H9 (cell line): ENCODE results near the gene SLC30A9. TPM values are rescaled to one million over a fixed set of nuclear protein-coding genes. Genes with fewer than 3 reads are reported as not detected.

Experiments used
- DNase-seq: peaks from one replicate; pipeline ENCODE4 v3.0.0-alpha.2; 2017
- H2AFZ ChIP-seq: one replicate; pipeline ENCODE4 v1.6.1; 2013; ENCODE audit warnings: mild to moderate bottlenecking, low read length, control low read depth, moderate library complexity
- H2AK5ac ChIP-seq: 2 replicates; pipeline ENCODE4 v1.6.1; 2013; ENCODE audit warnings: low read length, control low read depth, mixed read lengths; ENCODE audit not compliant: insufficient read length
- H2BK120ac ChIP-seq: one replicate; pipeline ENCODE4 v1.6.1; 2013; ENCODE audit warnings: low read depth, mild to moderate bottlenecking, low read length, control low read depth, inconsistent platforms; ENCODE audit not compliant: poor library complexity, severe bottlenecking
- H2BK12ac ChIP-seq: 2 replicates; pipeline ENCODE4 v1.6.1; 2013; ENCODE audit warnings: low read length, control low read depth, mixed read lengths, low read depth; ENCODE audit not compliant: insufficient read length
- H2BK15ac ChIP-seq: 2 replicates; pipeline ENCODE4 v1.6.1; 2013; ENCODE audit warnings: low read depth, low read length, control low read depth
- H2BK20ac ChIP-seq: one replicate; pipeline ENCODE4 v1.6.1; 2013; ENCODE audit warnings: low read depth, mild to moderate bottlenecking, low read length, control low read depth, inconsistent platforms; ENCODE audit not compliant: poor library complexity, severe bottlenecking
- H2BK5ac ChIP-seq: 2 replicates; pipeline ENCODE4 v1.6.1; 2013; ENCODE audit warnings: low read length, control low read depth, mixed read lengths; ENCODE audit not compliant: insufficient read length
- H3K14ac ChIP-seq: 2 replicates; pipeline ENCODE4 v1.6.1; 2013; ENCODE audit warnings: low read length, control low read depth; ENCODE audit not compliant: insufficient read depth
- H3K18ac ChIP-seq: 2 replicates; pipeline ENCODE4 v1.6.1; 2013; ENCODE audit warnings: low read depth, mild to moderate bottlenecking, mixed read lengths, low read length, control low read depth; ENCODE audit not compliant: insufficient read length
- H3K23ac ChIP-seq: 2 replicates; pipeline ENCODE4 v1.6.1; 2013; ENCODE audit warnings: low read length, control low read depth, mixed read lengths, low read depth; ENCODE audit not compliant: insufficient read length
- H3K23me2 ChIP-seq: 2 replicates; pipeline ENCODE4 v1.6.1; 2013; ENCODE audit warnings: low read depth, mild to moderate bottlenecking, mixed read lengths, low read length, control low read depth; ENCODE audit not compliant: insufficient read length, poor library complexity, severe bottlenecking
- H3K27ac ChIP-seq: 2 replicates; pipeline ENCODE4 v1.5.1; 2013; ENCODE audit warnings: low read length, control low read depth, mixed read lengths, low read depth; ENCODE audit not compliant: insufficient read length
- H3K27me3 ChIP-seq: 2 replicates; pipeline ENCODE4 v1.6.1; 2013; ENCODE audit warnings: low read length, control low read depth, inconsistent platforms; ENCODE audit not compliant: insufficient read depth
- H3K4ac ChIP-seq: 2 replicates; pipeline ENCODE4 v1.6.1; 2013; ENCODE audit warnings: low read depth, mild to moderate bottlenecking, control low read depth, inconsistent platforms, low read length, moderate library complexity
- H3K4me1 ChIP-seq: 2 replicates; pipeline ENCODE4 v1.6.1; 2013; ENCODE audit warnings: low read length, control low read depth, inconsistent platforms; ENCODE audit not compliant: insufficient read depth
- H3K4me2 ChIP-seq: 2 replicates; pipeline ENCODE4 v1.6.1; 2013; ENCODE audit warnings: low read length, control low read depth, mixed read lengths; ENCODE audit not compliant: insufficient read length, insufficient read depth
- H3K56ac ChIP-seq: 2 replicates; pipeline ENCODE4 v1.6.1; 2013; ENCODE audit warnings: low read depth, mild to moderate bottlenecking, mixed read lengths, low read length, control low read depth; ENCODE audit not compliant: insufficient read length
- H3K79me1 ChIP-seq: 2 replicates; pipeline ENCODE4 v1.6.1; 2013; ENCODE audit warnings: low read depth, mild to moderate bottlenecking, moderate library complexity, low read length, control low read depth, inconsistent platforms; ENCODE audit not compliant: insufficient read depth, poor library complexity, severe bottlenecking
- H3K79me2 ChIP-seq: 2 replicates; pipeline ENCODE4 v1.6.1; 2013; ENCODE audit warnings: low read length, control low read depth, inconsistent platforms; ENCODE audit not compliant: insufficient read depth
- H3K9ac ChIP-seq: 2 replicates; pipeline ENCODE4 v1.6.1; 2013; ENCODE audit warnings: low read length, control low read depth, mixed read lengths; ENCODE audit not compliant: insufficient read length; ENCODE audit errors: extremely low read depth
- H3K9me3 ChIP-seq: one replicate; pipeline ENCODE4 v1.6.1; 2013; ENCODE audit warnings: low read depth, low read length, inconsistent platforms; ENCODE audit not compliant: control insufficient read depth
- H3T11ph ChIP-seq: one replicate; pipeline ENCODE4 v1.6.1; 2013; ENCODE audit warnings: mild to moderate bottlenecking, low read length, control low read depth, inconsistent platforms
- H4K20me1 ChIP-seq: one replicate; pipeline ENCODE4 v1.6.1; 2013; ENCODE audit not compliant: control insufficient read depth, insufficient read length, insufficient read depth
- H4K5ac ChIP-seq: 2 replicates; pipeline ENCODE4 v1.6.1; 2013; ENCODE audit warnings: low read depth, mild to moderate bottlenecking, mixed read lengths, low read length, control low read depth; ENCODE audit not compliant: insufficient read length
- H4K8ac ChIP-seq: replicated peaks from 2 replicates; pipeline ENCODE4 v1.6.1; 2013; ENCODE audit warnings: low read length, control low read depth, mixed read lengths, low read depth; ENCODE audit not compliant: insufficient read length
- H4K91ac ChIP-seq: 2 replicates; pipeline ENCODE4 v1.6.1; 2013; ENCODE audit warnings: low read depth, mild to moderate bottlenecking, moderate library complexity, mixed read lengths, low read length, control low read depth; ENCODE audit not compliant: insufficient read length
- H3K27ac Mint-ChIP-seq, 3 experiments: 2 replicates in 2 of 3; 3 replicates in 1 of 3; pipeline ENCODE4 v1.8.0; 2020 to 2021; ENCODE audit warnings: mixed read lengths in 3 of 3, mild to moderate bottlenecking in 1 of 3, moderate library complexity in 1 of 3
- H3K27me3 Mint-ChIP-seq: 2 replicates; pipeline ENCODE4 v1.8.0; 2021; ENCODE audit warnings: low read depth, mild to moderate bottlenecking, moderate library complexity, mixed read lengths
- H3K36me3 Mint-ChIP-seq, 3 experiments: 2 replicates in 2 of 3; 3 replicates in 1 of 3; pipeline ENCODE4 v1.8.0; 2020 to 2021; ENCODE audit warnings: low read depth in 3 of 3, mixed read lengths in 3 of 3; ENCODE audit not compliant: insufficient read depth in 1 of 3
- H3K4me1 Mint-ChIP-seq, 2 experiments: 2 replicates each; pipeline ENCODE4 v1.8.0; 2020; ENCODE audit warnings: mixed read lengths in 2 of 2
- H3K4me3 Mint-ChIP-seq, 2 experiments: 2 replicates in 1 of 2; 3 replicates in 1 of 2; pipeline ENCODE4 v1.8.0; 2020 to 2021; ENCODE audit warnings: mild to moderate bottlenecking in 2 of 2, mixed read lengths in 2 of 2, moderate library complexity in 1 of 2
- H3K9me3 Mint-ChIP-seq, 2 experiments: 2 replicates in 1 of 2; 3 replicates in 1 of 2; pipeline ENCODE4 v1.8.0; 2020; ENCODE audit warnings: mild to moderate bottlenecking in 2 of 2, mixed read lengths in 2 of 2, moderate library complexity in 1 of 2
- total RNA-seq: library from RNA; stranded (reverse); gene quantifications from 2 replicates; pipeline ENCODE4 v1.2.1, GENCODE V29; 2021
- TF ChIP-seq, protein P1 (sequence below): fragments of 200-600 bp; sonication (generic); conservative IDR thresholded peaks from 3 replicates; pipeline ENCODE4 v1.8.0; 2021; ENCODE audit warnings: antibody characterized with exemption, mild to moderate bottlenecking

SLC30A9 gene
- total RNA-seq, 1 experiment from 2014 or later = 70.8 TPM

DNA sequence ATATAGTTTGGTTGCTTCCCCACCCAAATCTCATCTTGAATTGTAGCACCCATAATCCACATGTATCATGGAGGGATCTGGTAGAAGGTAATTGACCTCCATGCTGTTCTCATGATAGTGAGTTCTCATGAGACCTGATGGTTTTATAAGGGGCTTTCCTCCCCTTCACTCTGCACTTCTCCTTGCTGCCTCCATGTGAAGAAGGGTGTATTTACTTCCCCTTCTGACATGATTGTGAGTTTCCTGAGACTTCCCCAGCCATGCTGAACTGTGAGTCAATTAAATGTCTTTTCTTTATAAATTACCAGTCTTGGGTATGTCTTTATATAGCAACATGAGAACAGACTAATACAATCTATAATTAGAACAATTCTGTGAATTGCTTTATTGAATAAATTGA is 20.7 kb upstream of the SLC30A9 start:
- Mint-ChIP-seq H3K27me3 (no peaks in the 10 kb centered on the region; the same call in 1 of the 2 replicates), H3K36me3 (peaks cover 16 to 35% (median 20%) of the 10 kb centered on the region in 3 experiments), H3K4me3 (no peak overlapping the region), H3K9me3 (peaks cover 30% of the 10 kb centered on the region in 2 experiments), H3K27ac (no peak overlapping the region), H3K4me1 (peaks cover 0 to 3% of the 10 kb centered on the region in 2 experiments; a peak in 1 of 4 replicates)
- Histone ChIP-seq H4K91ac (no peak overlapping the region), H3K27me3 (no peaks in the 10 kb centered on the region), H2BK20ac (no peak overlapping the region), H3K79me1 (no peaks in the 10 kb centered on the region), H2AFZ (no peak overlapping the region), H4K20me1 (no peaks in the 10 kb centered on the region), H3K9ac (no peak overlapping the region), H4K8ac (no peak overlapping the region), H3K4ac (no peak overlapping the region), H3T11ph (no peak overlapping the region), H3K79me2 (no peaks in the 10 kb centered on the region), H2BK5ac (no peak overlapping the region), H3K18ac (no peak overlapping the region), H3K56ac (no peak overlapping the region), H2AK5ac (no peak overlapping the region), H3K27ac (no peak overlapping the region), H2BK15ac (no peak overlapping the region), H4K5ac (no peak overlapping the region), H3K23me2 (no peaks in the 10 kb centered on the region), H3K9me3 (no peaks in the 10 kb centered on the region), H3K23ac (no peak overlapping the region), H3K4me1 (no peaks in the 10 kb centered on the region), H3K14ac (no peak overlapping the region), H2BK12ac (no peak overlapping the region), H3K4me2 (no peak overlapping the region), H2BK120ac (no peak overlapping the region)
- DNase-seq = no peak
- TF ChIP-seq, protein P1, sequence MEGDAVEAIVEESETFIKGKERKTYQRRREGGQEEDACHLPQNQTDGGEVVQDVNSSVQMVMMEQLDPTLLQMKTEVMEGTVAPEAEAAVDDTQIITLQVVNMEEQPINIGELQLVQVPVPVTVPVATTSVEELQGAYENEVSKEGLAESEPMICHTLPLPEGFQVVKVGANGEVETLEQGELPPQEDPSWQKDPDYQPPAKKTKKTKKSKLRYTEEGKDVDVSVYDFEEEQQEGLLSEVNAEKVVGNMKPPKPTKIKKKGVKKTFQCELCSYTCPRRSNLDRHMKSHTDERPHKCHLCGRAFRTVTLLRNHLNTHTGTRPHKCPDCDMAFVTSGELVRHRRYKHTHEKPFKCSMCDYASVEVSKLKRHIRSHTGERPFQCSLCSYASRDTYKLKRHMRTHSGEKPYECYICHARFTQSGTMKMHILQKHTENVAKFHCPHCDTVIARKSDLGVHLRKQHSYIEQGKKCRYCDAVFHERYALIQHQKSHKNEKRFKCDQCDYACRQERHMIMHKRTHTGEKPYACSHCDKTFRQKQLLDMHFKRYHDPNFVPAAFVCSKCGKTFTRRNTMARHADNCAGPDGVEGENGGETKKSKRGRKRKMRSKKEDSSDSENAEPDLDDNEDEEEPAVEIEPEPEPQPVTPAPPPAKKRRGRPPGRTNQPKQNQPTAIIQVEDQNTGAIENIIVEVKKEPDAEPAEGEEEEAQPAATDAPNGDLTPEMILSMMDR = no peak
